H1 (cell line): Measurements from ENCODE around the gene KCNMB2. TPM values are rescaled to one million over a fixed set of nuclear protein-coding genes. Genes with fewer than 3 reads are reported as not detected.

Source experiments
- BCL11A ChIP-seq, 2 experiments: IDR thresholded peaks; one replicate each; pipeline ENCODE4 v1.6.1; 2011; ENCODE audit warnings: low read depth in 2 of 2, low read length in 2 of 2, mild to moderate bottlenecking in 2 of 2
- RXRA ChIP-seq: IDR thresholded peaks from 2 replicates; pipeline ENCODE4 v1.6.1; 2011; ENCODE audit warnings: low read depth, mild to moderate bottlenecking, low read length, moderate library complexity; ENCODE audit not compliant: insufficient read depth
- SIRT6 ChIP-seq: IDR thresholded peaks from one replicate; pipeline ENCODE4 v1.7.1; 2012; ENCODE audit warnings: low read length, inconsistent platforms
- SP2 ChIP-seq: IDR thresholded peaks from 2 replicates; pipeline ENCODE4 v1.6.1; 2012; ENCODE audit warnings: mild to moderate bottlenecking, low read length, inconsistent platforms
- TAF1 ChIP-seq: IDR thresholded peaks from 2 replicates; pipeline ENCODE4 v1.6.1; 2011; ENCODE audit warnings: mild to moderate bottlenecking, low read depth, low read length
- polyA plus RNA-seq, 7 experiments: library from polyadenylated mRNA; depleted of rRNA in 3 of 7; stranded (reverse) in 5 of 7; unstranded in 2 of 7; fragments of >200 nt in 5 of 7; fragments of 200-250 nt in 2 of 7; gene quantifications; 1 replicate in 5 of 7; 2 replicates in 1 of 7; 4 replicates in 1 of 7; pipeline versions ENCODE4 v1.2.1 to v1.2.3, GENCODE V29; 2011 to 2013; ENCODE audit warnings: missing spikeins in 2 of 7, mixed read lengths in 2 of 7
- total RNA-seq: library from RNA; stranded (reverse); fragmentation: NEBNext Ultra II Directional; extraction: Animal tissue kit (Norgen Biotek cat#: 25700); gene quantifications from 2 replicates; pipeline ENCODE4 v1.2.1, GENCODE V29; 2021

KCNMB2 gene
- total and polyA plus RNA-seq, 2 of the 8 experiments (the other 6 are each of a cell fraction or from before 2014, with no cell fraction given): not detected

DNA sequence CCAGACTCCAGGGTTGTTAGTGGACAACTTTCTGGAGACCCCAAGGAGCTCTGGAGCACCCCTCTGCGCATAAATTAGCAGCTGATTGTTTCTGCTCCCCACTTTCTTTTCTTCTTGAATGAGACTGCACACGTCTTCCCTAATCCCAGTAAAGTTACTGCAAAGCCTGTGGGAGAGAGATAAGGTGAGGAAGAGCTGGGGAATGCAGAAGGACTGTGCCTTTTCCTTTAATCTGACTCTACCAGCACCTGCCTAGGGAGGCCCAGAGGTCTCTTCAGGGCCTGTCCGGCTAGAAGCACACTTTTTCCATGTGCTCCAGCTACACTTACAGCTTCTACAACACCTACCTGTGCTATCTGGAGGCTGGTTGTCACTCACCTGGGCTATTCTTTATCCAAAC is 143.8 kb downstream of the KCNMB2 start (continued):
- TF ChIP-seq RXRA (no peak), TAF1 (no peak), SP2 (no peak), BCL11A (IDR thresholded peaks at IDR 0.05; ENCODE audit: low read depth in 2 of 2, low read length in 2 of 2) (no peak), SIRT6 (no peak)
